ENCODE measurements around the gene LOXL1.
A peak's percentile ranks its signal among the peaks of the same experiment; 100 is the strongest.
"Not testable (repeated sequence)": the region's sequence is repeated elsewhere in the genome, so short reads cannot be mapped to it uniquely, and the experiment has no call there.

The LOXL1 gene

GRCh38 chr15:73954188-73955145 lies 28.2 kb downstream of the LOXL1 start:
- no peak for DNase-seq

DNA sequence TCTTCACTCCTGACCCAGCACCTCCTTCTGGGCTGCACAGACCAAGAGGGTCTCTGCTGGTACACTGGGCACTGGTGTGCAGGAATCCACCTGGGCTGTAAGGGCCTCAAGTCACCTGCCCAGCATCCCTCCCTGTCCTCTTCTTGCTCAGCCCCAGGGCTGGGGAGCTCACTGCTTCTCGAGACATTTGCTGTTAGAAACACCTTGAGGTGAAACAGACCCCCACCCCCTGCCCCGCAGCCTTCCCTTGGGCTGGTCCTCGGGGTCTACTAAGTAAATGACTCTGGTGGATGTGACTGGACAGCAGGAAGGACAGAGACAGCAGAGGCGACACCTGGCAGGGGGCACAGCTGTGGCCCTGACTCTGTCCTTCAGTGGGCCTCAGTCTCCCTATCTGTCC lies 29.1 kb downstream of the LOXL1 start:
- DNase-seq: no peak

GRCh38 chr15:73955861-73956742 lies 29.8 kb downstream of the LOXL1 start:
- no peak for DNase-seq

DNA sequence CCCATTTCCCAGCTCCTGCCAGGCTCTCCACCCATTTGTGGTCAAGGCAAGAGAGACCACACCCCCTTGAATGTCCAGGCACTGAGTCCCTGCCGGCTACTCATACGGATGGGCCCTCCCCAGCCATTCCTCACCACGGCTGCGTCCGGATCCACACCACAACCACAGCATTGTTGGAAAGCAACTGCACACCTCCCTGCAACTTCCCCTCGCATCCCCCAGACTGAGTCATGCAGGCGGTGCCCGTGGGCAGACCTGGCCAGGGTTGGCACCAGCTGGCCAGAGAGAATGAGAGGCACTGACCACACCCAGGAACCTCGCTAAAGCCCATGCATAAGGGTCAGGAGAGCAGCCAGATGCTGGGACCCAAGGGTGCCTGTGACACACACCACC lies 30.5 kb downstream of the LOXL1 start:
- peak; percentile 31 to 47 for DNase-seq

- DNase-seq: no peak
Observed at GRCh38 chr15:73957276-73957675, 31.0 kb downstream of the LOXL1 start.

DNA sequence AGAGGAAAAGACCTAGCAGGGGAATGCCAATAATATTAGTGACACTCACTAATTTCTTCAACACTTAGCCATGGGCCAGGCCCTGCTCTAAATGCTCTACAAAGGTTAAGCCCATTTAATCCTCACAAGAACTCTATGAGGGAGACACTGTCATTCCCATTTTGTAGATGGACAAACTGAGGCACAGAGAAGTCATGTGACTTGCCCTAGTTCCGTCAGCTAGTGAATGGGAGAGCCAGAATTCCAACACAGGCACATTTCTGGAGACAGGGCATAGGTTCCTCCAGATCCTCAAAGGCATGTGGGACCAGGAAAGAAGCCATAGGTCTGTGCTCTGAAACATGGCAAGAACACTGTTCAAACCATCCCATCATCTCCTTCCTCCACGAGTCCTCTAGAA lies 31.5 kb downstream of the LOXL1 start:
- no peak for DNase-seq

DNA sequence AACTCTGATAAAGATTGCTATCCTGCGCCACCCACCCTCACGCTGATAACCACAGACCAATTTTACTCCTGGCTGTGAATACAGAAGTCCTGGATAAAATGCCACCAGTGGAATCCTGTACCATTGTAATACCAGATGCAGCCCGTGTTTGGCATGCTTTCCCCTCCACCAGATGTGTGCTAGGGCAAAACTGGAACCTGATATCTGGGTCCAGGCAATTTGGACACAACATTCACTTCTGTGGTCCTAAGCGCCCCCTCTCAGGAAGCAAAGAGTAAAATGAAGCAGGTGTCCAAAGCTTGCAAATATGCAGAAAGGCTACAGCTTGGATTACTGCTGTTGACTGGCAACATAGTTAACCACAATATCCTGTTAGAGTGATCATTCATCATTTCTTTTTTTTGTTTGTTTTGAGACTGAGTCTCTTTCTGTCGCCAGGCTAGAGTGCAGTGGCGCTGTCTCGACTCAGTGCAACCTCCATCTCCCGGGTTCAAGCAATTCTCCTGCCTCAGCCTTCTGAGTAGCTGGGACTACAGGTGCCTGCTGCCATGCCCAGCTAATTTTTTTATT lies 32.8 kb downstream of the LOXL1 start:
- no peak for DNase-seq

GRCh38 chr15:73959801-73960200 lies 33.5 kb downstream of the LOXL1 start:
- DNase-seq: no peak

DNA sequence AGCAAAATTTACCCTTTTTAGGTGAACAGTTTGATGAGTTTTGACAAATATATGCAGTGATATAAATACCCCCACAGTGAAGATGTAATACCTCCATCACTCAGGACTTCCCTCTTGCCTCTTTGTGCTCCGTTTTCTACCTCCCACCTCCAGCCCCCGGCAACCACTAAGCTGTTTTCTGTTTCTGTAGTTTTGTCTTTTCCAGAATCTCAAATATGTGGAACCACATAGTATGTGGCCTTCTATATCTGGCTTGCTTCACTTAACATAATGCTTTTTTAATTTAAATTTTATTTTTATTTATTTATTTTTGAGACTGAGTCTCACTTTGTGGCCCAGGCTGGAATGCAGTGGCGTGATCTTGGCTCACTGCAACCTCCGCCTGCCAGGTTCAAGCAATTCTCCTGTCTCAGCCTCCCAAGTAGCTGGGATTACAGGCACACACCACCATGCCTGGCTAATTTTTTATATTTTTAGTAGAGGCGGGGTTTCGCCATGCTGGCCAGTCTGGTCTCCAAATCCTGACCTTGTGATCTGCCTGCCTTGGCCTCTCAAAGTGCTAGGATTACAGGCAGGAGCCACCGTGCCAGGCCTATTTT lies 34.3 kb downstream of the LOXL1 start:
- not testable (repeated sequence) for DNase-seq

- DNase-seq: no peak
Observed at GRCh38 chr15:73962433-73962832, 36.2 kb downstream of the LOXL1 start.

GRCh38 chr15:73964736-73965093 lies 38.5 kb downstream of the LOXL1 start:
- DNase-seq: peak; percentile 79 to 84

DNA sequence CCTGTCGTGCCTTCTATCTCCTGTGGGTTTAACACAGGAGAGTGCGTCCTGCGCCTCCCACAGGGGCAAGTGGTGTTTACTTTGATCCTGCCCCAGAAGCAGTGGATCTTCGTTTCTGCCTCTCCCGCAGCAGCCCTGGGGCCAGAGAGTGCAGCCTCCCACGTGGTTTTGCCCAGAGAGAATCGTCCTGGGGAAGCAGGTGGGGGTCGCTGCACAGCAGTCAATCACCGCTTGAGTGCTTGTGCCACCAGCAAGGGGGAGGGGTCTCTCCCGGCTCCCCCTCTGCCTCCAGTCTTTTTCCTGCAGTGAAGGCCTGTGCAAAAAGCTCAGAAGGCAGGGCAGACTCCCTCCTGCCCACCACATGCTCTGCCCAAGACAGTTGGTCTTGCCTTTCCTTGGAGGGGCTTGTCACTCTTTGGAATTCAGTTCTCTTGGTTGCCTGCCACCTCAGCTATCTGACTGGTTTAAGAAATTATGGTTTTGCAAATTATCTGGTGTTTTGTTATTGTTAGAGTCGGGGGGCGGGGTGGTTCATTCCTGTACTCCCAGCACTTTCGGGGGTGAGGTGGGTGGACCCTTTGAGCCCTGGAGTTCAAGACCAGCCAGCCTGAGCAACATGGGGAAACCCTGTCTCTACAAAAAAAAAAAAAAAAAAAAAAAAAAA lies 39.0 kb downstream of the LOXL1 start:
- DNase-seq: no peak

DNA sequence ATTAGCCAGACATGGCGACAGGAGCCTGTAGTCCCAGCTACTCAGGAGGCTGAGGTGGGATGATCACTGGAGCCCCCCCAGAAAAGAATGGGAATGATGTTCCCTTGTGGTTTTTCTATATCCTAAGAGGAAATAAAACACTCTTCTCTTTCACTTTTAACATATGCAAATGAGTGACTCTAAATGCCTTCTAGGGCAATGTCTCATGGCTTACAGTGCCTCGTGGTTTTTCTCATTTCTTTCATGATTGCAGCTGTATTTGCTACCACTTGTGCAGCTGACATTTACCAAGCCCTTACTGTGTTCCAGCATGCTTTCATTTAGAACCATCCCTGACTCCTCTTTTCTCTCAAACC lies 39.5 kb downstream of the LOXL1 start:
- DNase-seq: peak; percentile 29 to 46

- DNase-seq: no peak
Observed at GRCh38 chr15:73968461-73968860, 42.2 kb downstream of the LOXL1 start.

GRCh38 chr15:73969151-73969759 lies 43.0 kb downstream of the LOXL1 start:
- no peak for DNase-seq

DNA sequence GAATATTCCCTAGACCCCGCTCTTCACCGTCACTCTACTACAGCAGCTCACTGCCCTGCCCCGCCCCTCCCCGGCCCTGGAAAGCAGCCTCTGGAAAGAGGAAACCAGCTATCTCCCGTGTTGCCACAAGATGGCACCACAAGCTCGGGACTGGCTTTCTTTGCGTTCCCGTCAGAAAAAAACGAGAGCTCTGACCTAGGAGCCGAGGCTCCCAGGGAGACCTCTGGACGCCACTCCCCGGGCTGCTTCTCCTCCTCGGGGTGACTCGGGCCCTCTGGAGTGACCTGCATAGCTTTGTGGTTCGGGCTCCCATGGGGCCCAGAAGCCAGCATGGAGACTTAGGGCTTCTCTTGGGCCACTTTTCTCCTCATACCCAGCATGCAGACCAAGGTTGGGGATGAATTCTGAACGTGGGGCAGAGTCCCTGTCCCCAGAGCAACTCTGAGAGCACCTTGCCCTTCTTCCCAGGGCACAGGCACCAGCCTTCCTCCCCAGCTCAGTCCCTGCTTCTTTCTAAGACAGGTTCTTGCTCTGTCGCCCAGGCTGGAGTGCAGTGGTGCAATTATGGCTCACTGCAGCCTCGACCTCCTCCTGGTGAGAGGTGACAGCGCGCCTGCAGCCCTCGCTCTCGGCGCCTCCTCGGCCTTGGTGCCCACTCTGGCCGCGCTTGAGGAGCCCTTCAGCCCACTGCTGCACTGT lies 46.9 kb downstream of the LOXL1 start:
- peak; percentile 85 to 87 for DNase-seq

DNA sequence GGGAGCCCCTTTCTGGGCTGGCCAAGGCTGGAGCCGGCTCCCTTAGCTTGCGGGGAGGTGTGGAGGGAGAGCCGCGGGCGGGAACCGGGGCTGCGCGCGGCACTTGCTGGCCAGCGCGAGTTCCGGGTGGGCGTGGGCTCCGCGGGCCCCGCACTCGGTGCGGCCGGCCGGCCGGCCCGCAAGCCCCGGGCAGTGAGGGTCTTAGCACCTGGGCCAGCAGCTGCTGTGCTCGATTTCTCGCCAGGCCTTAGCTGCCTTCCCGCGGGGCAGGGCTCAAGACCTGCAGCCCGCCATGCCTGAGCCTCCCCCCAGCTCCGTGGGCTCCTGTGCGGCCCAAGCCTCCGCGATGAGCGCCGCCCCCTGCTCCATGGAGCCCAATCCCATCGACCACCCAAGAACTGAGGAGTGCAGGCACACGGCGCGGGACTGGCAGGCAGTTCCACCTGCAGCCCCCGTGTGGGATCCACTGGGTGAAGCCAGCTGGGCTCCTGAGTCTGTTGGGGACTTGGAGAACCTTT lies 47.5 kb downstream of the LOXL1 start:
- DNase-seq: not testable (repeated sequence)

GRCh38 chr15:73975440-73976125 lies 49.3 kb downstream of the LOXL1 start:
- DNase-seq: peak in 1 of 2 donors; percentile 47

DNA sequence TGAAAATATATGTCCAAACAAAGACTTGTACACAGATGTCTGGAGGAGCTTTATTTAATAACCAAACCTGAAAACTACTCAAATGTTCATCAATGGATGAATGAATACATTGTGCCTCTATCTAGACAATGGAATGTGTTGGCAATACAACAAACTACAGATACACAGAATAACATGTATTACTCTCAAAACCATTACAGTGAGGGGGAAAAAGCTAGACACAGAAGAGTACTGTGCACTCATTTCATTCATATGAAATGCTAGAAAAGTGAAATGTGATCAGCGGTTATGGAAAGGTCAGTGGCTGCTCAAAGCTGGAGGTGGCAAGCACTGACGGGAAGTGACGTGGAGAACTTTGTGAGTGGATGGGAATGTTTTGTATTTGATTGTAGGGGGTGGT lies 52.6 kb downstream of the LOXL1 start:
- no peak for DNase-seq

GRCh38 chr15:73979636-73980035 lies 53.4 kb downstream of the LOXL1 start:
- no peak for DNase-seq

Measured in inflammatory macrophage (primary cell).